K562 (cell line): ENCODE measurements around the gene ERRFI1. TPM values are rescaled to one million over a fixed set of nuclear protein-coding genes. Genes with fewer than 3 reads are reported as not detected.

Source experiments
- ATAC-seq: fragments of 200-7000 bp; cut with Tn5 transposase; 3 replicates; pipeline ENCODE4 v1.9.1; 2020; ENCODE audit warnings: moderate library complexity
- BruUV-seq: library from RNA; stranded (reverse); fragments of 400-500 nt; replicated peaks from 2 replicates; lab custom pipeline; 2021; lab: Mats Ljungman, UMichigan
- CTCF ChIA-PET: fragments of 300-600 bp; formaldehyde crosslinking; extraction: SDS; loops from one replicate; lab custom pipeline; 2021; ENCODE audit warnings: low intra/inter-chr PET ratio; lab: Yijun Ruan, JAX
- POLR2A ChIA-PET: fragments of 300-600, 350-650 bp; sonication (Branson Sonifier 250); formaldehyde crosslinking; extraction: SDS; loops from one replicate; lab custom pipeline; 2021; ENCODE audit warnings: antibody characterized with exemption, inconsistent platforms; lab: Yijun Ruan, JAX
- DNase-seq, 4 experiments: peaks; one replicate each; pipeline versions ENCODE4 v3.0.0 to v3.0.0-alpha.2; 2011 to 2018; ENCODE audit warnings: low spot score in 3 of 4, mixed read lengths in 3 of 4; ENCODE audit errors: extremely low read depth in 1 of 4
- FAIRE-seq: peaks from 2 replicates; lab custom pipeline; 2011; peaks lifted over from hg19 to GRCh38; lab: Jason Lieb, UNC
- H2AFZ ChIP-seq: 2 replicates; pipeline ENCODE4 v1.6.0; 2011; ENCODE audit warnings: low read depth, low read length, control low read depth, inconsistent platforms
- H3K27ac ChIP-seq: fragments of 200-600 bp; 3 replicates; pipeline ENCODE4 v1.8.0; 2011; ENCODE audit warnings: low read depth, mild to moderate bottlenecking, control low read depth, inconsistent platforms, low read length, moderate library complexity, mixed read lengths; ENCODE audit errors: extremely low read depth
- H3K27me3 ChIP-seq, 2 experiments: fragments of 300-600 bp in 1 of 2; 2 replicates in 1 of 2; 3 replicates in 1 of 2; pipeline versions ENCODE4 v1.6.0 to v1.8.0; 2011; ENCODE audit warnings: inconsistent platforms in 2 of 2, low read length in 2 of 2, mild to moderate bottlenecking in 1 of 2, mixed read lengths in 1 of 2, moderate library complexity in 1 of 2; ENCODE audit not compliant: control insufficient read depth in 2 of 2, insufficient read depth in 2 of 2
- H3K36me3 ChIP-seq: fragments of 300-600 bp; 3 replicates; pipeline ENCODE4 v1.8.0; 2011; ENCODE audit warnings: mild to moderate bottlenecking, low read length, inconsistent platforms; ENCODE audit not compliant: control insufficient read depth, insufficient read depth
- H3K4me1 ChIP-seq, 2 experiments: fragments of 200-600 bp in 1 of 2; replicated peaks in 1 of 2; 2 replicates in 1 of 2; 3 replicates in 1 of 2; pipeline versions ENCODE4 v1.5.1 to v1.8.0; 2011; ENCODE audit warnings: inconsistent platforms in 2 of 2, low read length in 2 of 2, mild to moderate bottlenecking in 1 of 2, mixed read lengths in 1 of 2, moderate library complexity in 1 of 2; ENCODE audit not compliant: control insufficient read depth in 2 of 2, insufficient read depth in 2 of 2
- H3K4me2 ChIP-seq: 2 replicates; pipeline ENCODE4 v1.6.1; 2011; ENCODE audit warnings: low read length, control low read depth, inconsistent platforms, mixed read lengths; ENCODE audit not compliant: insufficient read depth
- H3K4me3 ChIP-seq: fragments of 200-600 bp; sonication (generic), shearing (Covaris generic); 2 replicates; pipeline ENCODE4 v1.5.1; 2016; ENCODE audit warnings: control low read depth, inconsistent platforms
- H3K79me2 ChIP-seq: fragments of 200-600 bp; 3 replicates; pipeline ENCODE4 v1.8.0; 2011; ENCODE audit warnings: low read length, inconsistent platforms; ENCODE audit not compliant: control insufficient read depth, insufficient read depth
- H3K9ac ChIP-seq, 2 experiments: 2 replicates each; pipeline versions ENCODE4 v1.6.0 to v1.6.1; 2011; ENCODE audit warnings: low read depth in 2 of 2, low read length in 2 of 2, control low read depth in 1 of 2, inconsistent platforms in 1 of 2, mild to moderate bottlenecking in 1 of 2, mixed read lengths in 1 of 2; ENCODE audit not compliant: insufficient read depth in 1 of 2
- H3K9me1 ChIP-seq: one replicate; pipeline ENCODE4 v1.6.0; 2011; ENCODE audit warnings: inconsistent platforms, mild to moderate bottlenecking, low read length, moderate library complexity; ENCODE audit not compliant: control insufficient read depth, insufficient read depth
- H3K9me3 ChIP-seq: replicated peaks from 2 replicates; pipeline ENCODE4 v1.5.1; 2011; ENCODE audit warnings: low read depth, low read length, inconsistent platforms; ENCODE audit not compliant: control insufficient read depth, insufficient read depth
- H4K20me1 ChIP-seq: replicated peaks from 2 replicates; pipeline ENCODE4 v1.6.1; 2011; ENCODE audit warnings: low read length, inconsistent platforms, mixed read lengths; ENCODE audit not compliant: control insufficient read depth, insufficient read depth
- E2F5 ChIP-seq: sonication (generic); formaldehyde crosslinking; IDR thresholded peaks from 2 replicates; pipeline ENCODE4 v1.8.0; 2022; ENCODE audit warnings: mild to moderate bottlenecking, missing genetic modification reagents
- ELF2 ChIP-seq: fragments of 250-450 bp; sonication (Bioruptor Pico); IDR thresholded peaks from 2 replicates; pipeline ENCODE4 v1.5.0; 2021; ENCODE audit warnings: mild to moderate bottlenecking
- EP300 ChIP-seq: IDR thresholded peaks from 2 replicates; pipeline ENCODE4 v1.6.1; 2012; ENCODE audit warnings: low read length, improper control_type of control experiment
- HDAC2 ChIP-seq: fragments of 450-650 bp; IDR thresholded peaks from 2 replicates; pipeline ENCODE4 v1.6.1; 2016; ENCODE audit warnings: mild to moderate bottlenecking
- SUPT5H ChIP-seq: fragments of 450-650 bp; IDR thresholded peaks from 2 replicates; pipeline ENCODE4 v1.6.1; 2016
- TAF15 ChIP-seq: fragments of 200-400 bp; formaldehyde crosslinking; IDR thresholded peaks from 2 replicates; pipeline ENCODE4 v1.6.1; 2017; ENCODE audit warnings: mild to moderate bottlenecking, low read depth, low read length, moderate library complexity
- XRCC3 ChIP-seq: fragments of 450-650 bp; IDR thresholded peaks from 2 replicates; pipeline ENCODE4 v1.6.1; 2017; ENCODE audit warnings: mild to moderate bottlenecking, moderate library complexity
- ZEB2 ChIP-seq: fragments of 450-650 bp; IDR thresholded peaks from 2 replicates; pipeline ENCODE4 v1.6.1; 2016
- ZNF121 ChIP-seq: sonication (generic); formaldehyde crosslinking; conservative IDR thresholded peaks from 2 replicates; pipeline ENCODE4 v1.8.0; 2022; ENCODE audit warnings: missing genetic modification reagents
- ZNF586 ChIP-seq: fragments of 450-650 bp; formaldehyde crosslinking; conservative IDR thresholded peaks from 2 replicates; pipeline ENCODE4 v1.4.0; 2020; ENCODE audit warnings: mild to moderate bottlenecking, moderate library complexity
- ZNF785 ChIP-seq: fragments of 250-450 bp; sonication (Bioruptor Pico); IDR thresholded peaks from 2 replicates; pipeline ENCODE4 v1.4.0; 2020; ENCODE audit warnings: mild to moderate bottlenecking
- WGBS: fragments of 100-300 bp; shearing (Covaris generic); methylation state at CpG from one replicate; pipeline ENCODE4 v1.1.6; 2016; ENCODE audit warnings: low coverage, mixed read lengths; ENCODE audit not compliant: insufficient coverage; ENCODE audit errors: missing lambda C conversion rate; 5-methylcytosine and 5-hydroxymethylcytosine counted together
- in situ Hi-C: fragments of 300-500 bp; cut with MboI; formaldehyde crosslinking; loops from 4 replicates; pipeline ENCODE4 v1.15.0; 2018; ENCODE audit warnings: inconsistent platforms, mixed read lengths
- intact Hi-C: fragments of 100-400 bp; cut with micrococcal nuclease; formaldehyde crosslinking; loops from 2 replicates; pipeline ENCODE4 v1.14.2; 2022
- polyA plus RNA-seq, 8 experiments: library from polyadenylated mRNA; depleted of rRNA in 4 of 8; stranded (reverse) in 5 of 8; unstranded in 3 of 8; fragments of >200 nt; fragmentation: Nextera tagmentation in 2 of 8; fragmentation: Illumina TruSeq in 1 of 8; extraction: Ambion mirVana in 2 of 8; extraction: Trizol in 1 of 8; gene quantifications; 2 replicates each; pipeline versions ENCODE4 v1.2.1 to v1.2.3, GENCODE V29; 2011 to 2014; ENCODE audit warnings: inconsistent platforms in 1 of 8, missing spikeins in 1 of 8
- total RNA-seq, 7 experiments: library from RNA; depleted of rRNA in 6 of 7; stranded (reverse); fragments of >200 nt in 6 of 7; fragmentation: Illumina TruSeq in 2 of 7; extraction: Trizol in 2 of 7; gene quantifications; 2 replicates each; pipeline versions ENCODE4 v1.2.1 to v1.2.3, GENCODE V29; 2011 to 2021; ENCODE audit warnings: low replicate concordance in 1 of 7
- TF ChIP-seq, protein P1 (sequence below): fragments of 450-650 bp; IDR thresholded peaks from 2 replicates; pipeline ENCODE4 v1.7.1; 2018; ENCODE audit warnings: mild to moderate bottlenecking, low read depth; ENCODE audit not compliant: partially characterized antibody

Gene ERRFI1
- total and polyA plus RNA-seq, 9 of the 15 experiments (the other 6 are each of a cell fraction or from before 2014, with no cell fraction given) = 0.67 to 4.4 (median 1.1) TPM

DNA sequence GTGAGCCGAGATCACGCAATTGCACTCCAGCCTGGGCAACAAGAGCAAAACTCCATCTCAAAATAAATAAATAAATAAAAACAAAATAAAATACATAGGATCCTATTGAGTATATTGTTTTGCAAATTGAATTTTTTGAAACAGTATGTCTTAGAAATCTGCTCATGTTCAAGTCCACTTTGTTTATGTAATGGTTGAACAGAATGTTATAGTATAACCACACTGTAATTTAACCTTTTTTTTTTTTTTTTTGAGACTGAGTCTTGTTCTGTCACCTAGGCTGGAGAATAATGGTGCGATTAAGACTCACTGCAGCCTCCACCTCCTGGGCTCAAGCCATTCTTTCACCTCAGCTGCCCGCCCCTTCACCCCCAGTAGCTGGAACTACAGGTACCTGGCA, 33.2 kb downstream of the ERRFI1 start:
- no peak overlapping the region for H2AFZ ChIP-seq
- no peaks in the 10 kb centered on the region for H3K9me3 ChIP-seq
- peak; percentile 44; the same call in 1 of the 2 replicates for TF ChIP-seq ZNF121
- TF ChIP-seq ZEB2 = no peak
- DNase-seq (no peak), FAIRE-seq (no peak), ATAC-seq (no peak)
- no peaks in the 10 kb centered on the region for H3K79me2 ChIP-seq
- no peaks in the 10 kb centered on the region for H3K27me3 ChIP-seq
- intact Hi-C loops (no loop called here), in situ Hi-C loops (no loop called here)
- H3K4me2 ChIP-seq = no peak overlapping the region
- no peak overlapping the region for H3K27ac ChIP-seq
- no peak overlapping the region for H3K4me3 ChIP-seq
- ChIA-PET CTCF (no interaction called here), POLR2A (interaction anchor here (0.9 kb wide), 1 partner anchor 396 kb away, joined by 3 read pairs; no protein-coding TSS in a partner anchor)
- no peak overlapping the region for H3K9ac ChIP-seq
- no peaks in the 10 kb centered on the region for H3K36me3 ChIP-seq
- no peaks in the 10 kb centered on the region for H4K20me1 ChIP-seq
- WGBS = 91% methylated on average over 4 of the region's 4 CpGs
- H3K9me1 ChIP-seq = no peaks in the 10 kb centered on the region
- H3K4me1 ChIP-seq = no peaks in the 10 kb centered on the region; a peak in 2 of 5 replicates
- BruUV-seq = no TSS peak

DNA sequence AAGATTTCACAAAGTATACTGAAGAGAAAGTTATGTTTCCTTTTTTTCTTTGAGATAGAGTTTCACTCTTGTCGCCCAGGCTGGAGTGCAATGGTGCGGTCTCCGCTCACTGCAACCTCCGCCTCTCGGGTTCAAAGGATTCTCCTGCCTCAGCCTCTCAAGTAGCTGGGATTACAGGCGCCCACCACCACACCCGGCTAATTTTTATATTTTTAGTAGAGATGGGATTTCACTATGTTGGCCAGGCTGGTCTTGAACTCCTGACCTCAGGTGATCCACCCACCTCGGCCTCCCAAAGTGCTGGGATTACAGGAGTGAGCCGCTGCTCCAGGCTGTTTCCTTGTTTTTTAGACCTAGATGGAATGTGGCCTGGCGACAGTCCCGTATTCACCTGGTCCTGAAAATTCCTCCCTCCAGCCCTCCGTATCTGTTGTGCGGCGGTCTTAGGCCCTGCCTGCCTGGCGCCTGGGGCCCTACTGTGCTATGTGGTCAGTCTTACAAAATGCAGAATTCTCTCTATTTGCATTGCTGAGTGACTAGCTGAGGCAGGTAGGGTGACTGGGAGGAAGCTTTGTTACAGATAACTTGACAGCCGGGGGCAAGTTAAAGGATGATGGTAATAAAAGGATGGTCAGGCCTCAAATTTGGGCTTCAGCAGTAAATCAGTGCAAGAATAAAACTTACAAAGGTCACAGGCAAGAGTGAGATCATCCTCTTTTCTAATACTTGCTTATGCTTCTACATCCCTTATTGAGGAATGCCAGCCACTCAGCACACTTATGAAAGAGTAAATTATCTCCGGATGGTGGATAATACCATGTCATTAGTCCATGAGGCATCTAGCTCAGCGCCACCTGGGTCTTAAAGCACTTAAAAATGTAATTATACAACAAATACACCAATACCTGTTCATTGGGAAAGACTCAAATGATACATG, 34.3 kb downstream of the ERRFI1 start:
- Histone ChIP-seq H3K9me3 (no peaks in the 10 kb centered on the region), H3K4me1 (no peaks in the 10 kb centered on the region; a peak in 2 of 5 replicates), H3K4me2 (no peak overlapping the region), H3K36me3 (0 out of 3 replicates have a peak, but pooled peaks cover 5% of the 10 kb centered on the region), H3K9ac (no peak overlapping the region), H3K27me3 (no peaks in the 10 kb centered on the region), H3K9me1 (no peaks in the 10 kb centered on the region), H2AFZ (no peak overlapping the region), H3K79me2 (no peaks in the 10 kb centered on the region), H4K20me1 (no peaks in the 10 kb centered on the region), H3K27ac (no peak overlapping the region), H3K4me3 (no peak overlapping the region)
- TF ChIP-seq EP300 (no peak), ZNF586 (no peak), TAF15 (no peak), XRCC3 (no peak), HDAC2 (no peak), E2F5 (CRISPR knock-in tag) (no peak), SUPT5H (no peak), ELF2 (CRISPR knock-in tag) (no peak), ZNF785 (CRISPR knock-in tag) (no peak)
- TF ChIP-seq, protein P1, sequence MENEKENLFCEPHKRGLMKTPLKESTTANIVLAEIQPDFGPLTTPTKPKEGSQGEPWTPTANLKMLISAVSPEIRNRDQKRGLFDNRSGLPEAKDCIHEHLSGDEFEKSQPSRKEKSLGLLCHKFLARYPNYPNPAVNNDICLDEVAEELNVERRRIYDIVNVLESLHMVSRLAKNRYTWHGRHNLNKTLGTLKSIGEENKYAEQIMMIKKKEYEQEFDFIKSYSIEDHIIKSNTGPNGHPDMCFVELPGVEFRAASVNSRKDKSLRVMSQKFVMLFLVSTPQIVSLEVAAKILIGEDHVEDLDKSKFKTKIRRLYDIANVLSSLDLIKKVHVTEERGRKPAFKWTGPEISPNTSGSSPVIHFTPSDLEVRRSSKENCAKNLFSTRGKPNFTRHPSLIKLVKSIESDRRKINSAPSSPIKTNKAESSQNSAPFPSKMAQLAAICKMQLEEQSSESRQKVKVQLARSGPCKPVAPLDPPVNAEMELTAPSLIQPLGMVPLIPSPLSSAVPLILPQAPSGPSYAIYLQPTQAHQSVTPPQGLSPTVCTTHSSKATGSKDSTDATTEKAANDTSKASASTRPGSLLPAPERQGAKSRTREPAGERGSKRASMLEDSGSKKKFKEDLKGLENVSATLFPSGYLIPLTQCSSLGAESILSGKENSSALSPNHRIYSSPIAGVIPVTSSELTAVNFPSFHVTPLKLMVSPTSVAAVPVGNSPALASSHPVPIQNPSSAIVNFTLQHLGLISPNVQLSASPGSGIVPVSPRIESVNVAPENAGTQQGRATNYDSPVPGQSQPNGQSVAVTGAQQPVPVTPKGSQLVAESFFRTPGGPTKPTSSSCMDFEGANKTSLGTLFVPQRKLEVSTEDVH = no peak
- FAIRE-seq = no peak
- WGBS = 87% methylated on average over 18 of the region's 18 CpGs
- BruUV-seq = no TSS peak
- ChIA-PET POLR2A (interaction anchor here (0.9 kb wide), 1 partner anchor 397 kb away, joined by 3 read pairs; no protein-coding TSS in a partner anchor), CTCF (interaction anchor here (0.6 kb wide), 1 partner anchor 380 kb away, joined by 7 read pairs; no protein-coding TSS in a partner anchor)
- ATAC-seq = no peak
- in situ Hi-C loops = no loop called here
- no peak for DNase-seq
- intact Hi-C loops = no loop called here
